ENCODE measurements around the gene TNFRSF14.
"Not testable (repeated sequence)": the region's sequence is repeated elsewhere in the genome, so short reads cannot be mapped to it uniquely, and the experiment has no call there.

Gene TNFRSF14

GRCh38 chr1:2554621-2555387 lies 1.4 kb upstream of the TNFRSF14 start:
- DNase-seq (ENCODE audit: low read depth): no peak

- DNase-seq (ENCODE audit: low read depth): peak; percentile 36
Measured at GRCh38 chr1:2555634-2556276, 416 bp upstream of the TNFRSF14 start.

- no peak for DNase-seq (ENCODE audit: low read depth)
Measured at GRCh38 chr1:2556678-2557481, 709 bp downstream of the TNFRSF14 start.

GRCh38 chr1:2557482-2558400 lies 1.6 kb downstream of the TNFRSF14 start:
- no peak for DNase-seq (ENCODE audit: low read depth)

- no peak for DNase-seq (ENCODE audit: low read depth)
Measured at GRCh38 chr1:2558420-2558819, 2.2 kb downstream of the TNFRSF14 start.

- no peak for DNase-seq (ENCODE audit: low read depth)
Measured at GRCh38 chr1:2558861-2559260, 2.7 kb downstream of the TNFRSF14 start.

GRCh38 chr1:2559509-2560298 lies 3.5 kb downstream of the TNFRSF14 start:
- no peak for DNase-seq (ENCODE audit: low read depth)

- DNase-seq (ENCODE audit: low read depth): no peak
Measured at GRCh38 chr1:2560299-2561073, 4.3 kb downstream of the TNFRSF14 start.

GRCh38 chr1:2561446-2561845 lies 5.3 kb downstream of the TNFRSF14 start:
- no peak for DNase-seq (ENCODE audit: low read depth)

- DNase-seq (ENCODE audit: low read depth): no peak
Measured at GRCh38 chr1:2561898-2562895, 6.0 kb downstream of the TNFRSF14 start.

- DNase-seq (ENCODE audit: low read depth): no peak
Measured at GRCh38 chr1:2563205-2563604, 7.0 kb downstream of the TNFRSF14 start.

- DNase-seq (ENCODE audit: low read depth): no peak
Measured at GRCh38 chr1:2564006-2564814, 8.0 kb downstream of the TNFRSF14 start.

- DNase-seq (ENCODE audit: low read depth): no peak
Measured at GRCh38 chr1:2564815-2565374, 8.7 kb downstream of the TNFRSF14 start.

GRCh38 chr1:2566101-2567045 lies 10.2 kb downstream of the TNFRSF14 start:
- DNase-seq (ENCODE audit: low read depth): no peak

GRCh38 chr1:2567083-2567679 lies 11.0 kb downstream of the TNFRSF14 start:
- DNase-seq (ENCODE audit: low read depth): no peak

- DNase-seq (ENCODE audit: low read depth): not testable (repeated sequence)
Measured at GRCh38 chr1:2568187-2568816, 12.1 kb downstream of the TNFRSF14 start.
